Hematopoietic multipotent progenitor cell treated with erythropoietin and hydrocortisone succinate and interleukin-3 and kit ligand, for 15 days (in vitro differentiated cells): Measurements from ENCODE around the gene IBTK.
"Not testable (repeated sequence)": the region's sequence is repeated elsewhere in the genome, so short reads cannot be mapped to it uniquely, and the experiment has no call there.

Experiments
- DNase-seq: peaks from one replicate; pipeline ENCODE4 v3.0.0-alpha.2; 2015; ENCODE audit warnings: low spot score

Gene IBTK

GRCh38 chr6:82176616-82177015, 70.9 kb downstream of the IBTK start:
- DNase-seq = no peak

GRCh38 chr6:82172594-82172993, 75.0 kb downstream of the IBTK start:
- DNase-seq = no peak

- DNase-seq = no peak
Measured at GRCh38 chr6:82169138-82169876, 78.2 kb downstream of the IBTK start.

GRCh38 chr6:82166493-82166892, 81.1 kb downstream of the IBTK start:
- no peak for DNase-seq

GRCh38 chr6:82160255-82160990, 87.1 kb downstream of the IBTK start:
- no peak for DNase-seq

- DNase-seq = not testable (repeated sequence)
Measured at GRCh38 chr6:82152786-82153185, 94.8 kb downstream of the IBTK start.

GRCh38 chr6:82151147-82151546, 96.4 kb downstream of the IBTK start:
- not testable (repeated sequence) for DNase-seq

GRCh38 chr6:82145926-82146452, 101.6 kb downstream of the IBTK start:
- no peak for DNase-seq

GRCh38 chr6:82144852-82145340, 102.6 kb downstream of the IBTK start:
- DNase-seq = no peak

- DNase-seq = no peak
Measured at GRCh38 chr6:82144007-82144851, 103.3 kb downstream of the IBTK start.

- DNase-seq = no peak
Measured at GRCh38 chr6:82143041-82143481, 104.5 kb downstream of the IBTK start.

- DNase-seq = no peak
Measured at GRCh38 chr6:82142524-82142923, 105.0 kb downstream of the IBTK start.

- no peak for DNase-seq
Measured at GRCh38 chr6:82138075-82138791, 109.3 kb downstream of the IBTK start.

- DNase-seq = no peak
Measured at GRCh38 chr6:82131441-82131840, 116.1 kb downstream of the IBTK start.

GRCh38 chr6:82129797-82130196, 117.7 kb downstream of the IBTK start:
- DNase-seq = no peak

- DNase-seq = not testable (repeated sequence)
Measured at GRCh38 chr6:82128973-82129372, 118.6 kb downstream of the IBTK start.

GRCh38 chr6:82123632-82124031, 123.9 kb downstream of the IBTK start:
- DNase-seq = no peak
